Chondrocyte (in vitro differentiated cells): Measurements from ENCODE around the gene CPOX. TPM values are rescaled to one million over a fixed set of nuclear protein-coding genes. Genes with fewer than 3 reads are reported as not detected.
A peak's percentile ranks its signal among the peaks of the same experiment; 100 is the strongest.
"Not testable (repeated sequence)": the region's sequence is repeated elsewhere in the genome, so short reads cannot be mapped to it uniquely, and the experiment has no call there.

Experiments used
- DNase-seq: peaks from one replicate; pipeline ENCODE4 v3.0.0; 2021; ENCODE audit warnings: mixed read lengths, low spot score
- H3K27ac Mint-ChIP-seq: one replicate; pipeline ENCODE4 v1.8.0; 2021; ENCODE audit warnings: mild to moderate bottlenecking, moderate library complexity, mixed read lengths; ENCODE audit not compliant: unreplicated experiment
- H3K27me3 Mint-ChIP-seq: 2 replicates; pipeline ENCODE4 v1.8.0; 2021; ENCODE audit warnings: low read depth, mixed read lengths
- H3K36me3 Mint-ChIP-seq: 2 replicates; pipeline ENCODE4 v1.8.0; 2021; ENCODE audit warnings: low read depth, mixed read lengths
- H3K4me1 Mint-ChIP-seq: 2 replicates; pipeline ENCODE4 v1.8.0; 2021; ENCODE audit warnings: low read depth, mild to moderate bottlenecking, mixed read lengths
- H3K4me3 Mint-ChIP-seq: one replicate; pipeline ENCODE4 v1.8.0; 2021; ENCODE audit warnings: mild to moderate bottlenecking, moderate library complexity, mixed read lengths; ENCODE audit not compliant: unreplicated experiment
- H3K9me3 Mint-ChIP-seq: 2 replicates; pipeline ENCODE4 v1.8.0; 2021; ENCODE audit warnings: low read depth, mixed read lengths
- CTCF ChIP-seq: fragments of 200-600 bp; sonication (generic); IDR thresholded peaks from 2 replicates; pipeline ENCODE4 v1.5.0; 2021; ENCODE audit warnings: antibody characterized with exemption, mild to moderate bottlenecking, moderate library complexity
- long read RNA-seq: library from polyadenylated mRNA; stranded (forward); transcript quantifications from one replicate; pipeline ENCODE4 v2.0.0, GENCODE V29; 2021
- total RNA-seq: library from RNA; stranded (reverse); gene quantifications from 3 replicates; pipeline ENCODE4 v1.2.1, GENCODE V29; 2021

CPOX gene
- total RNA-seq, result 11.8 to 19.2 TPM (median 16.2 TPM) in 3 replicates
- long read RNA-seq, transcript CPOX-201 (7 exons, 2,821 nt), result major isoform, 44 of 46 reads
- long read RNA-seq, partial matches to known transcripts, result 0 of 46 reads
- long read RNA-seq, other reads (novel, unspliced or antisense), result 2 of 46 reads

GRCh38 chr3:98593046-98593936 is at the start of gene CPOX:
TSS of gene CPOX (minus strand) at chr3:98593611. CDS start at chr3:98593504, 107 bp downstream.
- TF ChIP-seq CTCF, result peak; percentile 2
- Mint-ChIP-seq H3K36me3 (peaks cover 2% of the 10 kb centered on the region), H3K4me1 (peaks cover 34% of the 10 kb centered on the region), H3K4me3 (peak within 1 kb of the TSS; percentile 93), H3K9me3 (no peaks in the 10 kb centered on the region), H3K27ac (peak within 1 kb of the TSS; percentile 92), H3K27me3 (no peaks in the 10 kb centered on the region)
- peak; percentile 92 for DNase-seq

GRCh38 chr3:98642769-98643168 is 49.4 kb upstream of the CPOX start:
- Mint-ChIP-seq H3K27me3 (peaks cover 40% of the 10 kb centered on the region), H3K9me3 (peaks cover 15% of the 10 kb centered on the region)
- not testable (repeated sequence) for H3K4me1 Mint-ChIP-seq, H3K36me3 Mint-ChIP-seq, DNase-seq, H3K27ac Mint-ChIP-seq, H3K4me3 Mint-ChIP-seq

- not testable (repeated sequence) for H3K4me1 Mint-ChIP-seq, H3K27ac Mint-ChIP-seq, H3K4me3 Mint-ChIP-seq, H3K36me3 Mint-ChIP-seq, DNase-seq
- Mint-ChIP-seq H3K9me3 (peaks cover 15% of the 10 kb centered on the region), H3K27me3 (peaks cover 41% of the 10 kb centered on the region)
These were observed 48.3 kb upstream of the CPOX start for GRCh38 chr3:98641756-98642155.

GRCh38 chr3:98638515-98638914 is 45.1 kb upstream of the CPOX start:
- Mint-ChIP-seq H3K9me3 (peaks cover 20% of the 10 kb centered on the region), H3K27me3 (peaks cover 48% of the 10 kb centered on the region), H3K36me3 (peaks cover 10% of the 10 kb centered on the region)
- DNase-seq, H3K27ac Mint-ChIP-seq, H3K4me1 Mint-ChIP-seq, H3K4me3 Mint-ChIP-seq: not testable (repeated sequence)

- H3K4me1 Mint-ChIP-seq, result no peaks in the 10 kb centered on the region
- no peak overlapping the region for H3K4me3 Mint-ChIP-seq
- H3K27me3 Mint-ChIP-seq, result peaks cover 11% of the 10 kb centered on the region
- no peak for TF ChIP-seq CTCF
- H3K36me3 Mint-ChIP-seq, result no peaks in the 10 kb centered on the region
- H3K27ac Mint-ChIP-seq, result no peak overlapping the region
- H3K9me3 Mint-ChIP-seq, result no peaks in the 10 kb centered on the region
- no peak for DNase-seq
These were observed 37.0 kb upstream of the CPOX start for GRCh38 chr3:98630416-98630815.

DNA sequence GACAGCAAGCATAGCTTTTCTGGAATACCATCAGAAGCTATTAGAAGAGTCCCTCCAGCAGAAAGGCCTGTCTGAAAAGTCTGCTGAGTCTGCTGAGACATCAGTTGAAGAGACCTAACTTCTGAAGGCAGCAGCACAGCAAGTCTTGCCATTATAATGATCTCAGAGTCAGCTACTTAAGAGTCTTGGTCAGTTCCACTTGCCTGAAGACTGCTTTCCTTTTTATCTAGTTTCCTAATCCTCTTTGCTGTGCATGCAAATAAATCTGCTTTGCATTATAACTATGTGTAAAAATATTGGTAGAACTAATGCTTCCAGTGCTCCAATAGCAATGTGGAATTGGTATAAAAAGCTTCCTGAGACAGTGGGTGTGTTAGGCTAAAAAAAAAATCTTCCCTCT is 34.9 kb upstream of the CPOX start:
- Mint-ChIP-seq H3K27ac (no peak overlapping the region), H3K36me3 (no peaks in the 10 kb centered on the region), H3K9me3 (no peaks in the 10 kb centered on the region), H3K4me3 (no peak overlapping the region), H3K27me3 (peaks cover 10% of the 10 kb centered on the region), H3K4me1 (no peaks in the 10 kb centered on the region)
- no peak for TF ChIP-seq CTCF
- no peak for DNase-seq
